HUDEP-2 (cell line): ENCODE measurements around the gene LPCAT4.

Source experiments
- DNase-seq, 76 experiments: peaks; one replicate each; lab custom pipeline; 2025; ENCODE audit not compliant: unreplicated experiment in 76 of 76; lab: John Stamatoyannopoulos, UW

Gene LPCAT4

DNA sequence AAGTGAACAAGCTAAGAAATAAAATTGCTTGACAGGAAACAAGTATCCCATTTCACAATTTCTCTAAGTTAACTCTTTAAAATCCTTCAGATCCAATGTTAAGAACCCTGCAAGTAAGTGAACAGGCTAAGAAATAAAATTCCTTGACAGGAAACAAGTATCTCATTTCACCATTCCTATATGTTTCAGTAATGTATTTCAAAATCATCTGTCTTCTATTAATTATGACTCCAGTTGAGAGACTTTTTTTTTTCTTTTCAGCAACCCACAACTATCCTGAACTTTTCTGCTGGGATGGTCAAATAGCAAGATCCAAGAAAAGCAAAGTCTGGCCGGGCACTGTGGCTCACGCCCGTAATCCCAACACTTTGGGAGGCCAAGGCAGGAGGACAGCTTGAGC lies 27.1 kb downstream of the LPCAT4 start:
- DNase-seq = no peak

- DNase-seq = no peak
Measured at GRCh38 chr15:34338347-34338746, 28.6 kb downstream of the LPCAT4 start.

DNA sequence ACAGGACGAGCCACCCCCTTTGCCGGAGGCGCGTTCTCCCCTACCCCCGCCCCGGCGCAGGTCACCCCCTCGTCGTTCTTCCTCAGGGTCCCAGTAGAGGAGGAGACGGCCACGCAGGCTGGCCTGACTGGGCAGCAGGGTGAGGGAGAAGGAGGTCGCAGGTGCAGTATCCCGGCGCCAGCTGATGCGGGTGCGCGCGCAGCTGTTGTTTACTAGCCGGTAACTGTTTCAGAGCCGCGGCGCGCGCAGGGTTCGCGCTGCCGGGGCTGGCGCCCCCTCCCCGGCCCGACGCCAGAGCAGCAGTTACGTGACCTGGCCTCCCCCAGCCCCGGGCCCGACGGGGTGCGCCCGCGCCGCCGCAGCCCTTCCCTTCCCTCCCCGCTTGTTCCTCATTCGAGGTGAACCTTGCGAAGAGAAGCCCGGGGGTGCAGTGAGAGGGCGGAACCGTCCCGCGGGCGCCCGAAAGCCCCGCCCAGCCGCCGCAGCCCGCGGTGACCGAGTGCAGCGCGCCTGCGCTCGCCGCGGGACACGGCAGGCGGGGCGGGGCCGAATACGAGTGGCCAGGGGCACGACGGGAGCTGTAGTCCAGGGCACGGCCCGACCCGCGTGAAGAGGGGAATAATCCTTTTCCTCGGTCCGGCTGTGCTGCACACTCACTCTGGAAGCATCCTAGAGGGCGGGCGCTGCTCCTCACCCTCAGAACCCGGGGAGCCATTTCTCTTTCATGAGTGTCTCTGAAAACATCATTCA lies 29.3 kb downstream of the LPCAT4 start, which contains the start of gene SLC12A6:
Gene SLC12A6 (minus strand): TSS at position 225 of the 750 bp plus-strand sequence. CDS start 1,101 bp downstream, outside the sequence.
- peak in 73 of 76 experiments; percentile 33 to 92 (median 84) for DNase-seq

GRCh38 chr15:34336991-34337556 lies 29.9 kb downstream of the LPCAT4 start:
- peak in 15 of 76 experiments; percentile 15 to 59 (median 42) for DNase-seq

GRCh38 chr15:34336231-34336990 lies 30.6 kb downstream of the LPCAT4 start:
- DNase-seq = peak in 12 of 76 experiments; percentile 5 to 27 (median 16)

GRCh38 chr15:34335176-34336032 lies 31.6 kb downstream of the LPCAT4 start:
- peak in 6 of 76 experiments; percentile 6 to 37 (median 28) for DNase-seq

DNA sequence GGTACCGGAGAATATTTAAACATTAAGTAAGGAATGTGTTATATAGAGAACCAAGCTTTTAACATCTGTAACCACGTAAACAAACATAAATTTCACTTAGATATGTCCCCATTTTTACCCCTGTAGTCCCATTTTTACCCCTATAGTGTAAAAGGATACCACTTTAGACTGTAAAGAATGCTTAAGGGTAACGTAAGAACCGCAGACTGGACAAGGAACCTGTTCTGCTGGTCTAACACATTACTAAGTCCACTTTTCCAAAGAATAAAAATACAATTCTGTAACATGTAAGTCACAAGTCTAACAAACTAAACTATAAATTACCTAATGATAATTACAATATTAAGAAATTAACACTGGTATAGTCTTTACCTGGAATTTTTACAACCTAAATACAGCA lies 32.3 kb downstream of the LPCAT4 start:
- DNase-seq = peak in 5 of 76 experiments; percentile 8 to 39 (median 19)

DNA sequence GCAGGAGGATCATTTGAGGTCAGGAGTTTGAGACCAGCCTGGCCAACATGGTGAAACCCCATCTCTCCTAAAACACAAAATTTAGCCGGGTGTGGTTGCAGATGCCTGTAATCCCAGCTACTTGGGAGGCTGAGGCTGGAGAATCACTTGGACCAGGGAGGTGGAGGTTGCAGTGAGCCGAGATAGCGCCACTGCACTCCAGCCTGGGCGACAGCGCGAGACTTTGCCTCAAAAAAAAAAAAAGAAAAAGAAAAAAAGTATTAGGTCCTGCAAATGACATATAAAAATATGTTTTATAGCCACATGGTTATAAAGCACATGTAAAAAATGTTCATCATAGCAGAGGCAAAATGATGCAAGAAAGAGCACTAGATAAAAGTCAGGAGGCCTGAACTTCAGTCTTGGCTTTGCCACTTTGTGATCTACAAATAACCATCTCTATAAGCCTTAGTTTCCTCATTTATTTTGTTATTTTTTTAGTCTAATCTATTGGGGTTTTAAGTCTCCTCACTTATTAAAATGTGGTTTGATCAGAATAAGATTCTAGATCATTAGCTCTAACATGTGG lies 34.4 kb downstream of the LPCAT4 start:
- peak in 2 of 76 experiments; percentile 10 to 13 for DNase-seq

DNA sequence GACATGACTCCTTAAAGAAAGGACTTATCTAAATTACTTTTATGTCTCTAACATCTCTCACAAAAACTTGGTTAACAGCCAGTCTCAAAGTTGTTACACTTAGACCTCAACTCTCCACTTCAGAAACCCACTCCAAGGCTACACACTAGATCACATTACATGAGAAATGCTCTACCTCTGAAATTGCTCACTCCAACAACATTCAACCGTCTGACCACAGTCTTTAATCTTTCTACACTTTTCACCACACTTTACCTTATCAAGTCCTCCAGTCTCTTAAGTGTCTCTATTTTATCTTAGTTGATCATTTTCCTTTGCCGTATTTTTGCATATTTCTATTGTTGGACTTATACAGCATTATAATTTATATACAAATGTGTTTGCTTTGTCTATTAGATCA lies 35.2 kb downstream of the LPCAT4 start:
- DNase-seq = peak in 35 of 76 experiments; percentile 25 to 89 (median 59)

GRCh38 chr15:34330279-34330678 lies 36.7 kb downstream of the LPCAT4 start:
- no peak for DNase-seq

DNA sequence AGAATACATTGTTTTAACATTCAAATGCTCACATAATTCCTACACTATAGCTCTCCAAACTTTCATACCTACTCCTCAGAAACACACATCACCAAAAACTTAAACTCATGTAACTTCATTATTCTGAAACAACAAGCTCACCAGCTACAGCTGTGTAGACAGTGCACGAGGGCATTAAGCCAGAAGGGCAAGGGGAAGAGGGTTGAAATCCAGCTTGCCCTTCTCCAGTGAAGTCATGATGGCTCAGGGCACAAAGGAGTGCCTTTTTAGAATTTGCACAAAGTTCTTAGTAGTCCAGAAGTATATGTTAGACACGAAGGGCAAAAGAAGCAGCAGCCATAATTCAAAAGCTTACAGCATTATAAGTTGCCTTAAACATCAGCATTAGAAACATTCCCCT lies 38.0 kb downstream of the LPCAT4 start:
- peak in 1 of 76 experiments; percentile 17 for DNase-seq

- no peak for DNase-seq
Measured at GRCh38 chr15:34327906-34328305, 39.1 kb downstream of the LPCAT4 start.

- DNase-seq = no peak
Measured at GRCh38 chr15:34325368-34325767, 41.6 kb downstream of the LPCAT4 start.

GRCh38 chr15:34324933-34325332 lies 42.1 kb downstream of the LPCAT4 start:
- DNase-seq = no peak

- DNase-seq = no peak
Measured at GRCh38 chr15:34323217-34323616, 43.8 kb downstream of the LPCAT4 start.

- DNase-seq = peak in 38 of 76 experiments; percentile 13 to 63 (median 30)
Measured at GRCh38 chr15:34318277-34319079, 48.5 kb downstream of the LPCAT4 start.

GRCh38 chr15:34314491-34315490 lies 52.2 kb downstream of the LPCAT4 start:
- DNase-seq = peak in 2 of 76 experiments; percentile 9 to 17

- peak in 8 of 76 experiments; percentile 7 to 62 (median 32) for DNase-seq
Measured at GRCh38 chr15:34311563-34311962, 55.4 kb downstream of the LPCAT4 start.
